SK-N-SH (cell line): ENCODE data around the gene THSD4. TPM values are rescaled to one million over a fixed set of nuclear protein-coding genes. Genes with fewer than 3 reads are reported as not detected.

Experiments
- CTCF ChIA-PET: fragments of 300-600, 350-600 bp; formaldehyde crosslinking; extraction: SDS; loops from one replicate; lab custom pipeline; 2021; lab: Yijun Ruan, JAX
- POLR2A ChIA-PET: fragments of 350-600 bp; sonication (Branson Sonifier 250); formaldehyde crosslinking; extraction: SDS; loops from one replicate; lab custom pipeline; 2020; ENCODE audit warnings: antibody characterized with exemption, inconsistent platforms; lab: Yijun Ruan, JAX
- DNase-seq: peaks from one replicate; pipeline ENCODE4 v3.0.0; 2012
- H2AFZ ChIP-seq: fragments of 200-600 bp; sonication (generic); 2 replicates; pipeline ENCODE4 v1.8.1; 2016; ENCODE audit warnings: antibody characterized with exemption, mild to moderate bottlenecking, low read depth
- H3F3A ChIP-seq: fragments of 200-600 bp; sonication (generic); replicated peaks from 2 replicates; pipeline ENCODE3; 2016; ENCODE audit warnings: antibody characterized with exemption, mild to moderate bottlenecking; ENCODE audit not compliant: insufficient read depth
- H3K27ac ChIP-seq, 2 experiments: fragments of 200-500 bp in 1 of 2; fragments of 200-600 bp in 1 of 2; sonication (Bioruptor generic) in 1 of 2; sonication (generic), shearing (Covaris generic) in 1 of 2; 2 replicates each; pipeline versions ENCODE4 v1.5.1 to v1.6.1; 2014 to 2016; ENCODE audit warnings: low read depth in 2 of 2, inconsistent platforms in 1 of 2, low read length in 1 of 2, mild to moderate bottlenecking in 1 of 2, mixed read lengths in 1 of 2
- H3K27me3 ChIP-seq: fragments of 200-600 bp; sonication (generic), shearing (Covaris generic); 2 replicates; pipeline ENCODE4 v1.6.1; 2016; ENCODE audit warnings: mixed run types; ENCODE audit not compliant: insufficient read depth
- H3K36me3 ChIP-seq, 2 experiments: fragments of 200-500 bp in 1 of 2; fragments of 200-600 bp in 1 of 2; sonication (Bioruptor generic) in 1 of 2; sonication (generic) in 1 of 2; replicated peaks in 1 of 2; 2 replicates each; pipeline versions ENCODE3 to v1.5.1; 2014 to 2016; ENCODE audit warnings: low read length in 1 of 2, mild to moderate bottlenecking in 1 of 2; ENCODE audit not compliant: insufficient read depth in 2 of 2, control insufficient read depth in 1 of 2
- H3K4me1 ChIP-seq, 2 experiments: fragments of 200-500 bp in 1 of 2; fragments of 200-600 bp in 1 of 2; sonication (Bioruptor generic) in 1 of 2; sonication (generic), shearing (Covaris generic) in 1 of 2; 2 replicates each; pipeline versions ENCODE4 v1.5.1 to v1.6.1; 2014 to 2016; ENCODE audit warnings: low read depth in 1 of 2, low read length in 1 of 2, mixed run types in 1 of 2; ENCODE audit not compliant: insufficient read depth in 2 of 2, control insufficient read depth in 1 of 2
- H3K4me2 ChIP-seq: fragments of 200-600 bp; sonication (generic), shearing (Covaris generic); 2 replicates; pipeline ENCODE4 v1.6.1; 2017; ENCODE audit warnings: mixed run types
- H3K4me3 ChIP-seq, 2 experiments: fragments of 200-500 bp in 1 of 2; fragments of 200-600 bp in 1 of 2; sonication (Bioruptor generic) in 1 of 2; sonication (generic), shearing (Covaris generic) in 1 of 2; 2 replicates each; pipeline versions ENCODE4 v1.5.1 to v1.8.1; 2014 to 2016; ENCODE audit warnings: low read depth in 2 of 2, inconsistent platforms in 1 of 2, low read length in 1 of 2, mild to moderate bottlenecking in 1 of 2, mixed read lengths in 1 of 2, moderate library complexity in 1 of 2
- H3K79me2 ChIP-seq: fragments of 200-600 bp; sonication (generic); 2 replicates; pipeline ENCODE4 v1.8.1; 2017; ENCODE audit warnings: mild to moderate bottlenecking; ENCODE audit not compliant: insufficient read depth
- H3K9ac ChIP-seq: fragments of 200-600 bp; sonication (generic); 2 replicates; pipeline ENCODE4 v1.6.1; 2017; ENCODE audit warnings: mixed run types
- H3K9me2 ChIP-seq: fragments of 200-600 bp; sonication (generic); 2 replicates; pipeline ENCODE4 v1.6.1; 2017; ENCODE audit warnings: mixed run types
- H3K9me3 ChIP-seq: fragments of 200-600 bp; sonication (generic); 2 replicates; pipeline ENCODE4 v1.6.1; 2017; ENCODE audit warnings: mixed run types, mild to moderate bottlenecking, moderate library complexity
- H4K20me1 ChIP-seq: fragments of 200-600 bp; sonication (generic); 2 replicates; pipeline ENCODE4 v1.6.1; 2017; ENCODE audit warnings: mild to moderate bottlenecking, mixed run types; ENCODE audit not compliant: insufficient read depth
- CTCF ChIP-seq: fragments of 200-600 bp; sonication (generic); IDR thresholded peaks from 2 replicates; pipeline ENCODE4 v1.6.1; 2017; ENCODE audit warnings: antibody characterized with exemption, mild to moderate bottlenecking, moderate library complexity
- ELF1 ChIP-seq: IDR thresholded peaks from 2 replicates; pipeline ENCODE4 v1.4.0; 2012
- EP300 ChIP-seq, 2 experiments: IDR thresholded peaks; 2 replicates each; pipeline versions ENCODE4 v1.4.0 to v1.6.1; 2012; ENCODE audit warnings: borderline replicate concordance in 1 of 2, low read depth in 1 of 2, low read length in 1 of 2
- EZH2phosphoT487 ChIP-seq: fragments of 200-600 bp; sonication (generic); IDR thresholded peaks from 2 replicates; pipeline ENCODE4 v1.6.1; 2017; ENCODE audit warnings: low read depth, mixed run types, mild to moderate bottlenecking, antibody characterized with exemption, moderate library complexity, borderline replicate concordance
- FOSL2 ChIP-seq: IDR thresholded peaks from 2 replicates; pipeline ENCODE4 v1.4.0; 2012; ENCODE audit warnings: low read depth, mild to moderate bottlenecking, moderate library complexity, borderline replicate concordance
- GATA2 ChIP-seq: sonication (generic); formaldehyde crosslinking; IDR thresholded peaks from 2 replicates; pipeline ENCODE4 v1.5.0; 2020; ENCODE audit warnings: mild to moderate bottlenecking, missing genetic modification reagents
- IRF3 ChIP-seq: fragments of 150-350 bp; IDR thresholded peaks from 2 replicates; pipeline ENCODE4 v1.6.1; 2016; ENCODE audit warnings: mild to moderate bottlenecking, low read depth, low read length
- MAX ChIP-seq: IDR thresholded peaks from 2 replicates; pipeline ENCODE4 v1.4.0; 2012; ENCODE audit warnings: low read depth
- NRF1 ChIP-seq: IDR thresholded peaks from 2 replicates; pipeline ENCODE4 v1.6.1; 2012; ENCODE audit warnings: low read depth, mild to moderate bottlenecking, low read length
- PBX3 ChIP-seq: IDR thresholded peaks from 2 replicates; pipeline ENCODE4; 2012
- POLR2AphosphoS5 ChIP-seq: IDR thresholded peaks from 2 replicates; pipeline ENCODE4 v1.6.1; 2012; ENCODE audit warnings: low read depth, low read length
- RCOR1 ChIP-seq: fragments of 150-350 bp; IDR thresholded peaks from 2 replicates; pipeline ENCODE4 v1.6.1; 2017; ENCODE audit warnings: antibody characterized with exemption, low read length
- REST ChIP-seq: IDR thresholded peaks from 2 replicates; pipeline ENCODE4 v1.6.1; 2012; ENCODE audit warnings: mild to moderate bottlenecking, low read depth, low read length, moderate library complexity
- RFX5 ChIP-seq: IDR thresholded peaks from 2 replicates; pipeline ENCODE4 v1.6.1; 2012; ENCODE audit warnings: mild to moderate bottlenecking, improper control_type of control experiment, low read length
- RXRA ChIP-seq: IDR thresholded peaks from 2 replicates; pipeline ENCODE4 v1.4.0; 2012; ENCODE audit warnings: low read depth, mild to moderate bottlenecking, borderline replicate concordance
- SIN3A ChIP-seq: IDR thresholded peaks from 2 replicates; pipeline ENCODE4 v1.6.1; 2012; ENCODE audit warnings: low read depth, mild to moderate bottlenecking, low read length, moderate library complexity, borderline replicate concordance
- TAF1 ChIP-seq: IDR thresholded peaks from 2 replicates; pipeline ENCODE4 v1.6.1; 2012; ENCODE audit warnings: low read depth, mild to moderate bottlenecking, low read length, moderate library complexity, borderline replicate concordance
- USF1 ChIP-seq: IDR thresholded peaks from 2 replicates; pipeline ENCODE4 v1.4.0; 2012; ENCODE audit warnings: low read depth, borderline replicate concordance
- USF2 ChIP-seq: fragments of 150-350 bp; IDR thresholded peaks from 2 replicates; pipeline ENCODE4 v1.6.1; 2017; ENCODE audit warnings: antibody characterized with exemption, low read length, low read depth, borderline replicate concordance
- YY1 ChIP-seq: IDR thresholded peaks from 2 replicates; pipeline ENCODE4 v1.4.0; 2012; ENCODE audit warnings: low read depth, mild to moderate bottlenecking
- WGBS: methylation state at CpG from one replicate; pipeline ENCODE4 v1.1.6; 2017; ENCODE audit warnings: low lambda C conversion rate; 5-methylcytosine and 5-hydroxymethylcytosine counted together
- polyA plus RNA-seq, 3 experiments: library from polyadenylated mRNA; depleted of rRNA; stranded (reverse); fragments of >200 nt; gene quantifications; 2 replicates each; pipeline ENCODE4 v1.2.3, GENCODE V29; 2012

Gene THSD4
- polyA plus RNA-seq, 1 of the 3 experiments (the other 2 are of a cell fraction), result 79.1 TPM

GRCh38 chr15:71228403-71228802 is 113.1 kb downstream of the THSD4 start (continued):
- no peak for TF ChIP-seq RXRA
- TF ChIP-seq RFX5, result no peak
- TF ChIP-seq PBX3, result no peak
- TF ChIP-seq IRF3, result no peak
- TF ChIP-seq ELF1, result no peak
- no peak for TF ChIP-seq YY1
- no peak for TF ChIP-seq TAF1
- no peak for TF ChIP-seq RCOR1
- no peak for TF ChIP-seq GATA2 (CRISPR knock-in tag)

- 96% methylated on average over 8 of the region's 8 CpGs for WGBS
- Histone ChIP-seq H2AFZ (no peak overlapping the region), H3K9me2 (no peaks in the 10 kb centered on the region)
Measured at GRCh38 chr15:71230303-71230702, 115.0 kb downstream of the THSD4 start.

More at GRCh38 chr15:71230303-71230702, 115.0 kb downstream of the THSD4 start:
- Histone ChIP-seq H3K36me3 (peaks cover 0 to 7% of the 10 kb centered on the region in 2 experiments), H3K27ac (no peak overlapping the region), H3K4me1 (peaks cover 11 to 19% of the 10 kb centered on the region in 2 experiments), H3K9ac (no peak overlapping the region), H3K4me3 (no peak overlapping the region), H3K79me2 (no peaks in the 10 kb centered on the region), H3K4me2 (no peak overlapping the region), H3F3A (peaks cover 12% of the 10 kb centered on the region), H4K20me1 (no peaks in the 10 kb centered on the region), H3K9me3 (no peaks in the 10 kb centered on the region), H3K27me3 (no peaks in the 10 kb centered on the region)
- DNase-seq, result no peak
- TF ChIP-seq MAX, result no peak
- no peak for TF ChIP-seq SIN3A
- no peak for TF ChIP-seq USF1
- no peak for TF ChIP-seq FOSL2
- TF ChIP-seq RCOR1, result no peak
- no peak for TF ChIP-seq ELF1
- no peak for TF ChIP-seq NRF1
- TF ChIP-seq REST, result no peak
- no peak for TF ChIP-seq EP300 (IDR thresholded peaks at IDR 0.05; ENCODE audit: borderline replicate concordance in 1 of 2, low read depth in 1 of 2, low read length in 1 of 2)
- no peak for TF ChIP-seq EZH2phosphoT487
- no peak for TF ChIP-seq USF2
- no peak for TF ChIP-seq CTCF
- no peak for TF ChIP-seq POLR2AphosphoS5
- ChIA-PET CTCF (no interaction called here), POLR2A (no interaction called here)
